Measurements from ENCODE around the gene IER3. TPM values are rescaled to one million over a fixed set of nuclear protein-coding genes. Genes with fewer than 3 reads are reported as not detected.
A peak's percentile ranks its signal among the peaks of the same experiment; 100 is the strongest.

Gene IER3
- total and polyA plus RNA-seq, 2 of the 8 experiments (the other 6 are each of a cell fraction or from before 2014, with no cell fraction given) = 11.9 to 26.5 TPM

- ChIA-PET CTCF (ENCODE audit: partially characterized antibody) (interaction anchor here (0.6 to 2.0 kb wide), 5 partner anchors 11 to 327 kb away, joined by 3 to 5 read pairs (median 3); no protein-coding TSS in a partner anchor), POLR2A (ENCODE audit: partially characterized antibody) (interaction anchor here (0.6 to 1.1 kb wide), 3 partner anchors 8 to 16 kb away, joined by 3 to 6 read pairs (median 4); no protein-coding TSS in a partner anchor)
- Histone ChIP-seq H3K4ac (replicated peaks; ENCODE audit: insufficient read length, low read depth, low read length) (no peak overlapping the region), H3K23me2 (ENCODE audit: low read depth, low read length) (no peaks in the 10 kb centered on the region), H2BK12ac (ENCODE audit: low read depth, low read length) (peak overlapping the region; percentile 95), H3K36me3 (ENCODE audit: control insufficient read depth in 2 of 4, insufficient read depth in 4 of 4, low read length in 3 of 4) (no peaks in the 10 kb centered on the region), H4K5ac (ENCODE audit: insufficient read length, low read depth, low read length) (no peak overlapping the region), H3K9me3 (ENCODE audit: insufficient read depth in 2 of 2, low read depth in 1 of 2, low read length in 1 of 2) (no peaks in the 10 kb centered on the region; a peak in 1 of 4 replicates), H3K79me2 (ENCODE audit: control insufficient read depth in 1 of 2, insufficient read depth in 2 of 2, low read length in 2 of 2) (no peaks in the 10 kb centered on the region), H2AFZ (ENCODE audit: low read length) (no peak overlapping the region), H3K27me3 (replicated peaks in 1 of 4; ENCODE audit: control insufficient read depth in 3 of 4, extremely low read depth in 1 of 4, insufficient read depth in 3 of 4, low read length in 3 of 4) (no peaks in the 10 kb centered on the region), H4K91ac (replicated peaks; ENCODE audit: insufficient read length, low read length) (peak overlapping the region; percentile 61), H3K27ac (ENCODE audit: low read depth, low read length) (no peak overlapping the region), H2BK5ac (ENCODE audit: low read depth, low read length) (peak overlapping the region; percentile 45), H2AK5ac (ENCODE audit: low read depth, low read length) (peak overlapping the region; percentile 99), H2BK15ac (ENCODE audit: low read length) (peak overlapping the region; percentile 77), H3K4me1 (replicated peaks in 1 of 4; ENCODE audit: control insufficient read depth in 3 of 4, insufficient read depth in 4 of 4, low read length in 3 of 4) (peaks cover 4 to 7% (median 6%) of the 10 kb centered on the region in 4 experiments; a peak in 5 of 7 replicates), H3K14ac (ENCODE audit: insufficient read length) (no peak overlapping the region), H4K20me1 (replicated peaks in 1 of 2; ENCODE audit: control insufficient read depth in 1 of 2, insufficient read depth in 2 of 2, low read length in 2 of 2) (no peaks in the 10 kb centered on the region), H3K9ac (replicated peaks in 1 of 4; ENCODE audit: extremely low read depth in 1 of 4, low read depth in 3 of 4, low read length in 3 of 4) (no peak overlapping the region), H3K23ac (ENCODE audit: insufficient read length) (no peak overlapping the region), H3K18ac (ENCODE audit: extremely low read depth, low read length) (no peak overlapping the region; the same call in 1 of the 2 replicates), H3K79me1 (ENCODE audit: low read depth, low read length) (no peaks in the 10 kb centered on the region), H3K4me2 (ENCODE audit: insufficient read depth in 1 of 2, low read depth in 2 of 2, low read length in 2 of 2) (no peak overlapping the region), H4K8ac (ENCODE audit: extremely low read depth, insufficient read depth, low read length) (peak overlapping the region; percentile 38; the same call in 1 of the 2 replicates), H3K4me3 (ENCODE audit: extremely low read depth in 1 of 4, insufficient read depth in 2 of 4, low read depth in 3 of 4, low read length in 4 of 4) (no peak overlapping the region), H2BK120ac (replicated peaks; ENCODE audit: low read depth, low read length) (peak overlapping the region; percentile 34), H2BK20ac (ENCODE audit: low read length) (no peak overlapping the region), H3K56ac (replicated peaks; ENCODE audit: insufficient read length, low read depth, low read length) (no peak overlapping the region)
- WGBS, 2 experiments (ENCODE audit: extremely low coverage in 1 of 2, insufficient coverage in 1 of 2, insufficient read length in 1 of 2, insufficient replicate concordance in 2 of 2, low coverage in 1 of 2, low lambda C conversion rate in 2 of 2, missing lambda C conversion rate in 1 of 2) = 93% methylated on average over 10 of the region's 10 CpGs; no CpG with 5 or more reads in 1 of the 2 experiments
- TF ChIP-seq CTCF (IDR thresholded peaks at IDR 0.05; ENCODE audit: control extremely low read depth in 1 of 3, insufficient read depth in 1 of 3, low read depth in 1 of 3, low read length in 3 of 3) = no peak
- TF ChIP-seq TEAD4 (IDR thresholded peaks at IDR 0.05; ENCODE audit: low read depth, low read length) = peak; percentile 54
- no peak for TF ChIP-seq CBX5 (IDR thresholded peaks at IDR 0.05; ENCODE audit: low read depth, low read length)
- no peak for TF ChIP-seq PHF8 (conservative IDR thresholded peaks at IDR 0.05; ENCODE audit: low read depth, low read length)
- no peak for TF ChIP-seq BCL11A (IDR thresholded peaks at IDR 0.05; ENCODE audit: low read depth in 2 of 2, low read length in 2 of 2)
- no peak for TF ChIP-seq EZH2 (IDR thresholded peaks at IDR 0.05; ENCODE audit: low read depth, low read length, severe bottlenecking)
- no peak for TF ChIP-seq TAF1 (IDR thresholded peaks at IDR 0.05; ENCODE audit: low read depth, low read length)
- FAIRE-seq (no peak), DNase-seq (ENCODE audit: low read depth in 1 of 2, low spot score in 2 of 2) (no peak)
Measured at GRCh38 chr6:30759575-30760239, 15.4 kb upstream of the IER3 start.
